ENCODE data around the gene CPA2. TPM values are rescaled to one million over a fixed set of nuclear protein-coding genes. Genes with fewer than 3 reads are reported as not detected.
"Not testable (repeated sequence)": the region's sequence is repeated elsewhere in the genome, so short reads cannot be mapped to it uniquely, and the experiment has no call there.

CPA2 gene
- total RNA-seq, 1 experiment from 2014 or later = not detected

DNA sequence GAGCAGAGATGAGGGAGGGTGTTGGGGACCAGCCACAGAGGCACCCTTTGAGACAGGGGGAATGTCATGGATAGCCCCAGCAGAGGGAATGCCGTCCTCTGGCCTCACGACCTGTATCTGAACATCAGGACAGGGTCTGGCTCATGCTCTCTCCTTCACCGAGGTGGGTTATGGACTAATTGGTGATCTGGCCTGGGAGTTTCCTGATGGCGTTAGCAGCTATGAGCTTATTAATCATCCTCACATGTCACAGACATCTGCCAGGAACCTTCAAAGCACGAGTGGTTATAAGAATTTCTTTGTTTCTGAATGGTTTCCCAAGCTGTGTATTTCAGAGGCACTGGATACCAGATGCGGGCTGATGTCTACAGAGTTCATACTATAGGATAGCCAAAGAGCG, 33.2 kb downstream of the CPA2 start:
- DNase-seq (ENCODE audit: low spot score) = no peak
- in situ Hi-C loops (cut with HindIII; ENCODE audit: low sequenced_read_pairs) = no loop called here

DNA sequence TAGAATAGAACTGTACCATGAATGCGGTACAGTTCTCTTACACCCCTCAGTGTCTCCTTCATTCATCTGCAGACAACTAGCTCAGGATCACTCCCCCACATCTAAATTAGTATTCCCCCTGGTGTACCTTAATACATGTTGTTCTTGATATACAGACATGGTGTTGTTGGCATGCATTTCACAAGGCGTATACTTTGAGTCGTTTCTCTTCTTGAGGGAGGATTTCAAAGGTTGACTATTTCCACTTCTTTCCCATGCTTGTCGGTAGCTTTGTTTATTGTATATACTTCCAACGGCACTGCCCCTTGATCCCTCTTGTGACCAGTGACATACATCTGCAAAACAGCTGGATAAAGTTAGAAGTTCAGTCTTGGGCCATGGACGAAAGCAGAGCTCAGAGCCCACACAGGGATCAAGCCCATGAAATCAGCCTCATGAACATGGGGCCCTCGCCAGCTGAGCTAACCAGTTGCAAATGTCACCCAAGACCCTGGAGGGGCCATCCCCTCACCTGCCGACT, 34.9 kb downstream of the CPA2 start:
- DNase-seq (ENCODE audit: low spot score) = no peak
- in situ Hi-C loops (cut with HindIII; ENCODE audit: low sequenced_read_pairs) = no loop called here

DNA sequence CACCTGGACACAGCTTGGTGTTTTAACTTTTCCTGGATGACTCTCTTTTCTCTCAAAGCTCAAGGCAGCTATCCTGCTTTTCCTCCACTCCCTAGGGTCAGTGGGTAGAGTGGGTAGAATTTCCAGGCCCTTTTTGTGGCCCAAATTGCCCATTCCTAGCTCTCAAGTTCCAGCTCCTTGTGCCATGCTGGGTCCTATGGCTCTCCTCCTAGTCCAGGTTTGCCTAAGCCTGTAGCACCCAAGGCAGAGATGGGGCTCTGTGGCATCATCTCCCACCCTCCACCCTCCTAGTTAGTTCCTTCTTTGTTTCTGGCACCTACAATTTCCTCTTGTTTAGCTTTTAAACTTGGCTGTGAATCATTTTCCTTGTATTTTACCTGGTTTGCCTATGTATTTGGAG, 36.0 kb downstream of the CPA2 start:
- no peak for DNase-seq (ENCODE audit: low spot score)
- in situ Hi-C loops (cut with HindIII; ENCODE audit: low sequenced_read_pairs) = no loop called here

DNA sequence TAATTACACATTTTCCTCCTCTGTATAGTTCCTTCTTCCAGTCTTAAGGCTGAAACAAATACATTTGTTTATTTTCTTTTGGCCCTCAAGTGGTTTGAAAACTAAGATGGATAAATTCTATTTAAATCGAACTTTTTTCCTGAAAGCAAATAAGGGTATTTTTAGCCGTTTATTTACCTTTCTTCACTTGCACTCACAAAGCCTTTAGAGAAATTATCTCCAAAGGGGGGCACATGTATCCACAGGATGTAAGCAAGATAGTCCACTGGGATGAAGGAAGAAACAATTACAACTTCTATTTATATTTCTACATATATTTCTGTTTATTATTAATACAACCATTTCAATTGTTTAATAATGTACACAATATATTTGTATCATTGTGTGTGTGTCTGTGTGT, 36.5 kb downstream of the CPA2 start:
- in situ Hi-C loops (cut with HindIII; ENCODE audit: low sequenced_read_pairs) = no loop called here
- no peak for DNase-seq (ENCODE audit: low spot score)

DNA sequence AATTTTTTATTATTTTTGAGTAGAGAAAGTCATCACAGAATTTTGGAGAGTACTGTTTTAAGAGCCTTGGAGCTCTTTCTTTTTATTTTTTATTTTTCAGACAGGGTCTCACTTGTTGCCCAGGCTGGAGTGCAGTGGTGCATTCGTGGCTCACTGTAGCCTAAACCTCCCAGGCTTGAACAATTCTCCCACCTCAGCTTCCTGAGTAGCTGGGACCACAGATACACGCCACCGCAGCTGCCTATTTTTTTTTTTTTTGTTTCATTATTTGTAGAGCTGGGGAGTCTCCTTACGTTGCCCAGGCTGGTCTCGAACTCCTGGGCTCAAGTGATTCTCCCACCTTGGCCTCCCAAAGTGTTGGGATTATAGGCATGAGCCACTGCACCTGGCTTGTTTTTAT, 36.9 kb downstream of the CPA2 start:
- no peak for DNase-seq (ENCODE audit: low spot score)
- in situ Hi-C loops (cut with HindIII; ENCODE audit: low sequenced_read_pairs) = no loop called here

DNA sequence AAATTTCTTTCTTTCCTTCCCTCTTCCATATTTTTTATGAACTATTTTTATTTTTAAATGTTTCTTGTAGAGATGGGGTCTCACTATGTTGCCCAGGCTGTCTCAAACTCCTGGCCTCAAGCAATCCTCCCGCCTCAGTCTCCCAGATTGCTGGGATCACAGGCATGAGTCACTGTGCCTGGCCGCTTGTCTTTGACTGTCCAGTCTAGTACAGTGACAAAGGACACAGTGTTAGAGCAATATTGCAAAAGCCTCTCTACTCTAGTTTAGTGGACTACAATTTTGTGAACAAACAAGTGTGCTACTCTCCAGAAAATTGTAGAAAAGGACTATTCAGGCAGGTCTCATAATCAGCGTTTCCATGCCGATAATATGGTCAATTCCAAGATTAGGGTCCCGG, 37.3 kb downstream of the CPA2 start:
- in situ Hi-C loops (cut with HindIII; ENCODE audit: low sequenced_read_pairs) = no loop called here
- no peak for DNase-seq (ENCODE audit: low spot score)

DNA sequence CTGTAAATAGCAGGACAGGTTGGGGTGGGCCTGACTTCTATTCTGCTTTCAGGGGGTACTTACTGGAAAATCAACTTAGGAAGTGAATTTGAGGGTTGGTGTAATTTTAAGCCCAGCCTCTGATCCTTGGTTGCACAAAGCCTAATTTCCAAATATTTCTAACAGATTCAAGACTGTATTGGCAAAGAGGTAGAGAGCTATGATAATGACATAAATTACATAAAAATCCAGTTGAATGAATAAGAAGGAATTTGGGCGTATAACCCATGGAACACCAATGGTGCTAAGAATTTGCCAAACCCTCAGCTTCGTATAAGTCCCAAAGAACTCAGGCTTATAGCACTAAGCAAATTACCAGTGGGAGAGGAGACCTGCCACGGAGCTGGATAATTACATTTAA, 38.2 kb downstream of the CPA2 start:
- in situ Hi-C loops (cut with HindIII; ENCODE audit: low sequenced_read_pairs) = no loop called here
- no peak for DNase-seq (ENCODE audit: low spot score)

DNA sequence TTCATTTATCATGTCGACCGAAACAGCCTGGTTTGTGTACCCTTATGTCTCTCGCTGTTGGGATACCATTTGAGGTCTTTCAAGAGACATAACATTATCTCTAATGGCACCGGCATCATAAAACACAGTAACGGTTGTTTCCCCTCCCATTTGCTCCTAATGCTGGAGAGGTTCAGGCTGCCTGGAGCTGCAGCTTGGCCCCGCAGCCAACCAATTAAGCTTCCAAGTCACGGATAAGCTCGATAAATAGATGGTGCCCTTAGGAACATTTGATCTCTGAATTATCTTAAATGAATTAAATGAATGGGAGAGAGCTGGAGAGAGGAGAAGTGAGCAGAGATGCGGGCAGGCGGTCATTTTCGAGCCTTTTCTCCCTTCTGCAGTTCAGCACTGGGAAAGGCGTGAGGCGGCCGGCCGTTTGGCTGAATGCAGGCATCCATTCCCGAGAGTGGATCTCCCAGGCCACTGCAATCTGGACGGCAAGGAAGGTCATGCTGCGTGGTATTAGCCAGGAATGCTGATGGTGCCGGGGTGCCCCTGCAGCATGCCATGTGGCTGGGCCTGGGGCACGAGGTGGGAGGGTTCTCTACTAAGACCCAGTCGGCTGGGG, 38.9 kb downstream of the CPA2 start:
- in situ Hi-C loops (cut with HindIII; ENCODE audit: low sequenced_read_pairs) = no loop called here
- DNase-seq (ENCODE audit: low spot score) = no peak

DNA sequence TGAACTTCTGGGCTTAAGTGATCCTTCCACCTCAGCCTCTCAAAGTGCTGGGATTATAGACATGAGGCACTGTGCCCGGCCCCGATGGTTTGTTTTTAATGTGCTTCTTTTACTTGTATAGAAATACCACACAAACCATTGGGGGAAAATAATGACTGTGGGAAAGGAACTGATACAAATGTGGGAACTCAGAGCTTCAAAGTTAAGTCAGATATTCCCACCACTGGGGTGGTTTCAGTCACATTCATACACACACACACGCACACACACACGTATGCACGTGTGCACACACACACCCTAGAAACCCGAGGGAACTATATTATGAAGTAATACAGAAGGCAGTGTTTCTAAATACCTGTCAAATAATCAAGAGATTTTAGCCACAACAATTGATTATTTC, 43.3 kb downstream of the CPA2 start:
- in situ Hi-C loops (cut with HindIII; ENCODE audit: low sequenced_read_pairs) = no loop called here
- DNase-seq (ENCODE audit: low spot score) = no peak

DNA sequence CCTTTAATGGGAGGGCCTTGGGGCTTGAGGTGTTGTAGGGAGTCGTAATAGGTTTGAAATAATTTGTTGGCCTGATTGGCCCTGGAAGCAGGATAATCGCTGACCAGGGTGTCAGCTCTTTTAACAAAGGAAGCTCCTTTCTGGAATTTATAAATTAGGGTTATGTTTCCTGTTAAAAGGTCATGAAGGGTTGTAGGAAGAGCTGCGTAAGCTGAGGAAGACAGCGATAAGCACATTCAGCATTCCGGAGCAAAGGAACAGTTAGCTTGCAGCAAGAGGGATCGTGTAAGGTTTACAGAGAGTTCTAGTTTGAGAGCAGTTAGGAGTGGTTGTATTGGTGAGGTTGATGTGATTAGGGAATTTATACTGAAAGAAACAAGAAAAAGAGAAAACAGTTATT, 47.6 kb downstream of the CPA2 start:
- in situ Hi-C loops (cut with HindIII; ENCODE audit: low sequenced_read_pairs) = no loop called here
- DNase-seq (ENCODE audit: low spot score) = no peak

DNA sequence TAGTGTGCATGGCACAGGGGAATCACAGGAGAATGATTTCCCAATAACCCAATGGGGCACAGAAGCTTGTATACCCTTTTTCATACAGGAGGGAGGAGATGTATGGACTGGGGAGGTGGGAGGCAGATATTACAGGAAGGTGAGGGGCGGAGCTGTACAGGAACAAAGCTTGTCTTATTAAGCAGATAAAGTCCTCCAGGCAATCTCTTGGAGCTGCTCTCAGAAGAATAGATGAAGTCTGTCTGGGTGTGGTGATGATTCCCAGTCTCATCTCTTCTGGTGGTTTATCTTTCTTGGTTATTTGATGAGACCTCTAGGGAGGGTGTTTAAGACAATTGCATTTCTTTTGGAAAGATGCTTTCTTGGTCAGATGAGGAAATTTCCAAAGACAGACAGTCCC, 52.9 kb downstream of the CPA2 start:
- in situ Hi-C loops (cut with HindIII; ENCODE audit: low sequenced_read_pairs) = no loop called here
- no peak for DNase-seq (ENCODE audit: low spot score)

DNA sequence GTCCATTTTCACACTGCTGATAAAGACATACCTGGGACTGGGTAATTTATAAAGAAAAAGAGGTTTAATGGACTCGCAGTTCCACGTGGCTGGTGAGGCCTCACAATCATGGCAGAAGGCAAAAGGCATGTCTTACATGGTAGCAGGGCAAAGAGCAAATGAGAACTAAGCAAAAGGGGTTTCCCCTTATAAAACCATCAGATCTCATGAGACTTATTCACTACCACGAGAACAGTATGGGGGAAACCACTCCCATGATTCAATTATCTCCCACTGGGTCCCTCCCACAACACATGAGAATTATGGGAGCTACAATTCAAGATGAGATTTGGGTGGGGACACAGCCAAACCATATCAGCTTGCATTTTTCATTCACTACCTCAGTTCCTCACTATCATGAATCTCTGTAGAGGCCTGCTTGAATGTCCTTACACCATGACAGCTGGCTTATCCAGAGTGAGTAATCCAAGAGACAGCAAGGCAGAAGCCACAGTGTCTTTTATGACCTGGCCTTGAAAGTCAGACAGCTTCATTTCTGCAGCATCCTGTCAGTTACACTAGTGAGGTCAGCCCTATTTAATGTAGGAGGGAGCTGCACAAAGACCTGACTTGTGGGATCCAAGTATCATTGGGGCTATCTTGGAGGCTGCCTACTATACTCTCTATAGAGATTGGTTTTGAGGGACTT, 55.0 kb downstream of the CPA2 start:
- DNase-seq (ENCODE audit: low spot score); in situ Hi-C loops (cut with HindIII; ENCODE audit: low sequenced_read_pairs): not testable (repeated sequence)

DNA sequence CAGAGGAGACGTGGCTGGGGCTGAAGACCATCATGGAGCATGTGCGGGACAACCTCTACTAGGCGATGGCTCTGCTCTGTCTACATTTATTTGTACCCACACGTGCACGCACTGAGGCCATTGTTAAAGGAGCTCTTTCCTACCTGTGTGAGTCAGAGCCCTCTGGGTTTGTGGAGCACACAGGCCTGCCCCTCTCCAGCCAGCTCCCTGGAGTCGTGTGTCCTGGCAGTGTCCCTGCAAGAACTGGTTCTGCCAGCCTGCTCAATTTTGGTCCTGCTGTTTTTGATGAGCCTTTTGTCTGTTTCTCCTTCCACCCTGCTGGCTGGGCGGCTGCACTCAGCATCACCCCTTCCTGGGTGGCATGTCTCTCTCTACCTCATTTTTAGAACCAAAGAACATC, 56.0 kb downstream of the CPA2 start:
- in situ Hi-C loops (cut with HindIII; ENCODE audit: low sequenced_read_pairs) = no loop called here
- DNase-seq (ENCODE audit: low spot score) = no peak

DNA sequence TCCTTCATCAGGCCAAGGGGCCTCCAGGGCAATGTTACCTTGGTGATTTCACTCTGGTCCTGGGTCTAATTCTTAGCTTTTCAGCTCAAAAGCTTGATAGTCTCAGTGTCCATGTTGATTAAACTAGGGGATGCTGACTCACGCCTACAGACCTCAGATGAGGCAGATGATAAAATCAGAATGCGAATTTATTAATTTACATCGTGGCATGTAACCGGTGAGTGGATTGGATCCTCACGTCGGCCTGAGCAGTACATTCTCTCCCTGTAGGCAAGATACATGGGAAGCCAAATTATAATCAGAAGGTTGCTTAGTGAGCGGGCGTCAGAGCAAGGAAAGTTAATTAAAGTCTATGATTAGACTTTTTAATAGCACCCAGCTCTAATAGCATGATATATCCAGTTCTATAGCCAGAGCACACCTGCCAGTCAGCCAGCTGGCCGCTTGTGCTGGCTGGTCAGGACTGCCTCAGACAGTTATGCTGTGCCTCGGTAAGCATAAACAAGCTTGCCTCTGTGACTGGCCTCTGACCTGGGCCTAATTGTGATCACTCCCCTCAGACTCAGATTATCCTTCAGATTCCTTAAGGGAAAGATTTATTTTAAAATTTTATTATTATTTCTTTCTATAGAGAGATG, 57.8 kb downstream of the CPA2 start:
- in situ Hi-C loops (cut with HindIII; ENCODE audit: low sequenced_read_pairs) = no loop called here
- DNase-seq (ENCODE audit: low spot score) = no peak

DNA sequence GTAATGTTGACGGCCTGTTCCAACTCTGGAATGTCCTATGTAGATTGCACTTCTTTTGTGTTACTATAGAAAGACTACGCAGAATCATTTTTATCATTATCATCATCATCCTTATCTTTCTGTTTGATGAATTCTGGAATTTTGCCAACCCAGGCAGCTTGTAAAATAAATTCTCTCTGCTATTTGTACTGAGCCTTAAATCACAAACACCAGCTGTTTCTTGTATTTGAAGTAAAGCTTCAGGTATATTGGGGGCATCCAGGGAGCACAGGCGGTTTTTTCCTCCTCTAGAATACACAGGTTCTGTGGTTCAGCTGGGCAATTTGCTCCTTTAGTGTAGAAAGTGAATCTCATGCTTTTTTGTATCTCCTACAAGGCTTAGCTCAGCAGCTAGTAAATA, 63.0 kb downstream of the CPA2 start:
- in situ Hi-C loops (cut with HindIII; ENCODE audit: low sequenced_read_pairs) = no loop called here
- no peak for DNase-seq (ENCODE audit: low spot score)

DNA sequence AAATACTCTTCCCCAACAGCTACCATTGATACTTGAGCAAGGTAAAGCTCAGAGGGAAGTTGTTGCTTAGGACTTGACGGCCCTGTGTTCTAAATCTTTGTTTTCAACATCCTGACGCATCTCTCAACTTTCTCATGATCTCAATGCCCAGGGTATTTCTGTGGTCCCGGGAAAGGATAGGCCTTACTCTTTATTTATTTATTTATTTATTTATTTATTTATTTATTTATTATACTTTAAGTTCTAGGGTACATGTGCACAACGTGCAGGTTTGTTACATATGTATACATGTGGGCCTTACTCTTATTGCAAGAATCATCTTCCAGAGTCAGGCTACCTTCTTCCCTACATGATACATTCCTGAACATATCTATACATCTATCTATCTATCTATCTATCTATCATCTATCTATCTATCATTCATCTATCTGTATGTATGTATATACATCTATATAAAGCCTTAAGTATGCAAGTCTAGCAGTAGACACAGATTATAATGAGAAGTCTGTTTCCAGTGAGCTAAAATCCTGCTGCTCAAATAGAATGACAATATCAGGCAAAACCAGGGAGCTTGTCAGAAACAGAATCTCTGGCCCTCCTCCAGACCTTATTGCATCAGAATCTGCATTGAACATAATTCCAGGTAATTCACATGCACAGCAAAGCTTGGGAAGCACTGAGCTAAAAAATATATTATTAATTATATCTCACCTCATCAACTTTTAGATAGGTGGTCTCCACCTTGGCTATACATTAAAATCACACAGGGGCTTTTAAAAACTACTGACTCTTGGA, 65.8 kb downstream of the CPA2 start:
- in situ Hi-C loops (cut with HindIII; ENCODE audit: low sequenced_read_pairs) = no loop called here
- no peak for DNase-seq (ENCODE audit: low spot score)

DNA sequence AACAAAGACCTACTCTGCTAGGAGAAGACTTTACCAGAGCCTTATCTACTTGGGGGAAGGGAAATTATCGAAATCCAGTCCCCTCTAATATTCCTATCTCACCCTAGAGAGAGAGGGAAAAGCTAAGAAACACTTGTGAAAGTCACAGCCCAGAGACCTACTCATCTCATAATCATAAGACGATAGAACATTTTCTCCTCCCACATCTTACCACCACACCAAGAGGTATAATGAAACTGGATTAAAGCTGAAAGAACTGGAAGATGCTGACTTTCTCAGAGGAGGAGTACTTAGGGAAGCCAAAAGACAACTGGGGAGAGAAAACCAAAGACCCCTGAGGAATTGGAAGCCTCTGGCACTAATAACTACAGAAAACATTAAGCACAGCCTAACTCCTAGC, 67.2 kb downstream of the CPA2 start:
- DNase-seq (ENCODE audit: low spot score) = no peak
- in situ Hi-C loops (cut with HindIII; ENCODE audit: low sequenced_read_pairs) = no loop called here

DNA sequence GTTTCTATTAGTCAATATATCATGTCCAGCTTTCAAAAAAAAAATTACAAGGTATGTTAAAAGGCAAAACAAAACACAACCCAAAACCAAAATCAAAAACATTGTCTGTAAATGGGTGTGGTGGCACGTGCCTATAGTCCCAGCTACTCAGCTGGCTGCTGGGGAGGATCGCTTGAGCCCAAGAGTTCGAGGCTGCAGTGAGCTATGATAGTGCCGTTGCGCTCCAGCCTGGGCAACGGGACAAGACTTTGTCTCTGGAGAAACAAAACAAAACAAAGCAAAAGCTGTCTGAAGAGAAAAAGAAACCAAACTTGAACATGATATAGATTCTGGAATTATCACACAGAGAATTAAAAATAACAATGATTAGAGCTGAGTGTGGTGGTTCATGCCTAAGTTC, 67.6 kb downstream of the CPA2 start:
- DNase-seq (ENCODE audit: low spot score) = no peak
- in situ Hi-C loops (cut with HindIII; ENCODE audit: low sequenced_read_pairs) = no loop called here

DNA sequence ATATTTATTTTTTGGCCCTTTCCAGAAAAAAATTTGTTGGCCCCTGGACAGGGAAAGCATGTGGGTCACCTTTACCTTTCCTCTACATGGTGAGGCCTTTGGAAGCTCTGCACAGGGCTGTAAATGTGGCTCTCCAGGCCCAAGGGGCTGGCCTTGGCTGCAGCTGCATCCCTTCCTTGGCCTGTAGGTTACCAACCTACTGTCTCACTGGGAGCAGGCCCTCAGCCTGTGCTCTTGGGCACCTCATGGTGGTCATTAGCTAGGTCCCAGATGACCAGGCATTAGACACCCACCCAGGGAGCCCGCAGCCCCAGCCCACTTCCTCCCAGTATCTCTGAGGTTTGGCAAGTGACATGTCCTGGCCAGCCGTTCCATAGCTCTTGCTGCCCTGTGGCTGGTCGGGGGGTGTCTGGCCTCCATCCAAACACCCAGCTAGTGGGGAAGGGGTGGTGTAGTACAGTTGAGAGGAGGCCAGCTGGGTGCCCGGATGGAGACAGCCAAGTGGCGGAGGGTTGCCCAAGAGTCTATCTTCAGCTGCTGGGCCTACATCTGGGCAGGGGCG, 70.8 kb downstream of the CPA2 start:
- DNase-seq (ENCODE audit: low spot score) = no peak
- in situ Hi-C loops (cut with HindIII; ENCODE audit: low sequenced_read_pairs) = no loop called here

DNA sequence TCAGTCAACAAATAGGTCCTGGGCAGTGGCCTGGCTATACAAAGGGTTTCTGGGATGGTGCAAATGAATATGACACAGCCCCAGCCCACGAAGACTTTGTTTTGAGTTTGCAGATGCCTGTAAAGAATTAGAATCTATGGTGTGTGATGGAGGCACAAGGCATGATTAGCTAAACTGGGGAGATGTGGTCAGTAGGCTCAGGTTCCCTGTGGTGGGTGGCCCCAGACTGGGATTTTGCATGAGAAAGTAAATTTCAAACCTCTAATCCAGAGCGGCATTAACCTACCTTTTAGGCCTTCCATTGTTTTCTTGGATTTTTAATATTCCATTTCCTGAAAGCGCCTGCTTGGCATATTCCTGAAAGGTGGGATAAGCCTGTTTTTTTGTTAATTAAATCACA, 71.6 kb downstream of the CPA2 start:
- no peak for DNase-seq (ENCODE audit: low spot score)
- in situ Hi-C loops (cut with HindIII; ENCODE audit: low sequenced_read_pairs) = no loop called here

Data from G401 (cell line).